HG03432 (cell line): ENCODE measurements around the gene TTLL7.
"Not testable (repeated sequence)": the region's sequence is repeated elsewhere in the genome, so short reads cannot be mapped to it uniquely, and the experiment has no call there.

ENCODE experiments used
- ATAC-seq: cut with Tn5 transposase; IDR thresholded peaks from one replicate; pipeline ENCODE4 v1.9.1; 2021; ENCODE audit warnings: mild to moderate bottlenecking, moderate library complexity; ENCODE audit not compliant: unreplicated experiment

Gene TTLL7

DNA sequence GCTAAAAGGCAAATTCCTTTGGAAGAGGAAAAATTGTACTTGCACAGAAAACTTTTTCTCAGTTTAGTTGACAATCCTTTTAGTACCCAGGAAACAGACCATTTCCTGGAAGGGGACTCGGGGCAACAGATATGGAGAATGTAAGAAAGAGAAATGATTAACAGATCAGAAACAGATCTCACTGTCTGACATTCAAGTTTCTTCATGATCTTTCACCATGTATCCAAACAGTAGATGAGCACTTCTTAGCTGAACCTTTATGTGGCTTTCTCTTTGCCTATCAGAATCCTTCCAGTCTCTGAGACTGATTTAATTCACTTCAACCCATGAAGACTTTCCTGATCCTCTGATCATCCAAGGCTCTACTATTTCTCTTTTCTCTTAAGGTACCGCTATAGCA is 2.7 kb downstream of the TTLL7 start:
- no peak for ATAC-seq

DNA sequence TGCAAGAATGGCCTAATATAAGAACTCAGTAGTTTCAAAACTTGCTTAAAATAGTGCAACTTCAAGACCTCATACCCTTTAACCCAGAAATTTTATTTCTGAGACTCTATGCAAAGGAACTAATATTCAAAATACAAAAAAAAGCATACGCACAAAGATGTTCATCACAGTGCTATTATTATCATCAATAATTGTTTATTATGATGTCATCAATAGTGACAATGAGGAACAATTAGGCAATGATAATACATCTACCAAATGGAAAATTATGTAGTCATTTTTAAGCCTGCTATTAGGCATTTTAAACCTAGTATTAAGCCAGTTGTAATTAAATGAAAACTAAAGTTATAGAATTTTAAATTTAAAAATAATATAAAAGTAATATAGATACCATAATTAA is 3.3 kb downstream of the TTLL7 start:
- no peak for ATAC-seq

- no peak for ATAC-seq
Measured at GRCh38 chr1:83994111-83994510, 4.8 kb downstream of the TTLL7 start.

- ATAC-seq, result no peak
Measured at GRCh38 chr1:83990734-83991133, 8.2 kb downstream of the TTLL7 start.

DNA sequence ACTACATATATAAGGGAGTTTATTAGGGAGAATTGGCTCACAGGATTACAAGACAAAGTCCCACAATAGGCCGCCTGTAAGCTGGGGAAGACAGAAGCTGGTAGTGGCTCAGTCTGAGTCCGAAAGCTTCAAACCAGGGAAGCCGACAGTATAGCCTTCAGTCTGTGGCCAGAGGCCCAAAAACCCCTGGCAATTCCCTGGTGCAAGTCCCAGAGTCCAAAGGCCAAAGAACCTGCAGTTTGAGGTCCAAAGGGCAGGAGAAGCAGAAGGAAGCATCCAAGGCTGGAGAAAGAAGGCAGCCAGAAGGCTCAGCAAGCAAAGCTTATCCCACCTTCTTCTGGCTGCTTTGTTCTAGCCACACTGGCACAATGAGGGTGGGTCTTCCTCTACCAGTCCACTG is 13.9 kb downstream of the TTLL7 start:
- no peak for ATAC-seq

- not testable (repeated sequence) for ATAC-seq
Measured at GRCh38 chr1:83983918-83984317, 15.0 kb downstream of the TTLL7 start.

- no peak for ATAC-seq
Measured at GRCh38 chr1:83978056-83978455, 20.9 kb downstream of the TTLL7 start.

DNA sequence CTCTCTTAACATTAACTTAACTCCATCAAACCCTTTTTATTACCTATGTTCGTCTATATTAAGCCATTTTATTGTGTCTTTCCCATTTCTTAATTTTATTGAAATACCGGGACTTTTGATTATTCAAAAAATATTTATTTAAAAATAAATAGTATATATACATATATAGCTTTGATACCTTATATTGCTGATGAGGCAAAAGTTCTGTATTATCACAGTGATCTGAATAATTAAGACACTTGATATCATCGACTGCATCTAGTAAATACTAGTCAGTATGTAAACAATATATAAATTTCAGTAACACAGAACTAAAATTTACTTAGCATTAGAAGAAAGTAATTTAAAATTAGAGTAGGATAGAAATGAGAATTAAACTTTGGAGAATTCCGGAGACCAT is 22.0 kb downstream of the TTLL7 start:
- ATAC-seq, result no peak

- no peak for ATAC-seq
Measured at GRCh38 chr1:83970802-83971201, 28.1 kb downstream of the TTLL7 start.

DNA sequence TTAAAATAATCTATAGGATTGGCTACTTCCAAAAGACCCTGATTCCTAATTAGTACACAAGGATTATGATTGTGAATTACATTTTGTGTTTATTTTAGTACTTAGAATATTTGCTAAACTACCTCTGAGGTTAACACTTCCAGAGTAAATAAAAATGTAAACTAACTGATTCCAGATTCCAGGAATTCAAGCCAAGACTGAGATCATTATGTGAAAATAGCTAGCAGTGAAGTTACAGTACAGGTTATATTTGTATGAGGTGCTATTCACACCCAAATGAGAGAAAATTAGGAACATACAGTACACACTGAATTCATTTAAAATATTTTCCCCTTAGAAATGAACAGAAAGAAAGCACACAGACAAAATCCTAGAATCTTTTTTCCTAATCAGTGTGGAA is 28.8 kb downstream of the TTLL7 start:
- ATAC-seq, result no peak

DNA sequence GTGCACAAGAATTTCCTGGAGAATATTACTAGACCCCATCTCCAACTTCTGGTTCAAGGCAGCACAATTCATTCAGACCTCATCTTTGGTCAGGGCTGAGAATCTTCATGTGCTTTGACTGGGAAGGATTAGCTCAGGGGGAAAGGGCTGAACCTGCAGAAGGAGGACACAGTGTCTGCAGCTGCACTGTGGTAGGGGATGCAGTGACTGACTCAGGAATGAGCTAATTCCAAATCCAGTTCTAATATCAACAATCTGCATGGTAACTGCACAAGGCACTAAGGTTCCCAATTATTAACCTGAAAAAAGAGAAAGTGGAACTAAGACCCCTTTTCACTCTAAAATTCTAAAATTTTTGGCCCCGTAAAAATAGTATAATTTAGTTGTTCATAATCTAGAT is 31.6 kb downstream of the TTLL7 start:
- ATAC-seq, result no peak

DNA sequence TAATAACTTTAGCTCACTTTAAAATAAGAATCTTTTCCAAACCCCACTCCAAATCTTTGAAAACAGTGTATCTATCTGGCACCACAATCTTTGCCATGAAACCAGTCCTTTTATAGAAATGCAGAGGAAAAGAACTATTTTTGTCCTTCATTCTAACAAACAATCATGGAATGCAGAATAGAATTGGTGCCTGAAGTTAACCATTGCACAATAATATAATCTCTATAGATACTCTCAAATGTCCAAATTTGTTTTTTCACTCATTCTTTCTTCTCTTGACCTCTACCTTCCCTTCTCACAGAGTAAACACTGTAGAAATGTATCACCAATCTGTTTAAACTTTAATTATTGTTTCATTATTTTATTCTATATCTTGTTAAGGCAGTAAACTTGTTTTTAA is 34.8 kb downstream of the TTLL7 start:
- no peak for ATAC-seq

- no peak for ATAC-seq
Measured at GRCh38 chr1:83961571-83962295, 37.2 kb downstream of the TTLL7 start.

DNA sequence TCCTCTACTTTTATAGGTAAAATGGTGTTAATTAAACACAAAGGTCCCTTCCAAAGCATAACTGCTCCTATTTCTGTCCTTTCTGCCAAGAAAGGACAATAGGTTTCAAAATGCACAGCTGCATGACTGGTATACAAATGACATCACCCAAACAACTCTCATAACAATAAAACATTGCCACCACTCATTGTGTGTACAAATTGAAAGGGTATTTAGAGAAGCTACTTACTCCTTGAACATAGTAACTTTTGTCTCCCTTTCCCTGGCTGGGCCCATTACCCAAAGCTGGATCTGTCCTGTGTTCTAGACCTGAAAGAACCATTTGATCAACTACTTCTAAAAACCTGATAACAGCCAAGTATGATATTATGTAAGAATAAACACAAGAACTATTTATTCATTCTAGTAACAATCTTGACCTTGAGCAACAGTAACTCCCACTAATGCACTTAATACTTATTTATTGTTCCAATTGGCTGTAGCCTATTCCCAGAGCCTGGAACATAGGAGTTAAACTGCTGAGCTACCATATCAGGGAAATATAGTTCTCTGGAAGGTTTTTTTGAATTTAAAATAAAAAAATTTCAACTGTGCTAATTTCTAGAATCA is 38.2 kb downstream of the TTLL7 start:
- ATAC-seq, result no peak

- ATAC-seq, result no peak
Measured at GRCh38 chr1:83959824-83960498, 39.0 kb downstream of the TTLL7 start.

- no peak for ATAC-seq
Measured at GRCh38 chr1:83958704-83959103, 40.2 kb downstream of the TTLL7 start.

DNA sequence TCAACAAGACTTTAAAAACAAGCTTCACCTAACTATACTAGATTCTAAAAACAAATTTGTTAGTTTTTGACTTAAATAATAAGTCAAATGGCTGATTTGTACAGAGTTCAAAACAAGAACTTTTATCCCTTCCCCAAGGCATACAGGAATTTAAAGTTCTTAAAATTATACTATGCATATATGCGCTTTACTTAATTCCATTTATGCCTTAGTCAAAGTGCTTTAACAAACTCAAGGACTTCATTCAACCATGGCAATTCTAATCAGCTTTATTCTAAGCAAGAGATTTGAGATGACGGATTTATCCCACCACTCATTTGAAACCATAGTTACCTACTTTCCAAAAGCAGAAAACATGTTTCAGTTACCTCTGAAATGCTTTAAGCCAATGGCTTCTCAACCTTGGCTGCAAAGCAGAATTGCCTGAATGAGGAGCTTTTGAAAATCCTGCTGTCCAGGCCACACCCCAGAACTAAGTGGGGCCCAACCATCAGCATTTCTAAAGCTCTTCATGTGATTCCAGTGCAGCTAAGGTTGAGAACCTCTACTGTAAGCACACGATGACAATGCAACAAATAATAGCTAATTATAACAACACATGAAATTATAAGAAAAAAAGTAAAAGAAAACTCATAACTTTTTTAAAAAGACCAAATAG is 44.6 kb downstream of the TTLL7 start:
- ATAC-seq, result no peak

GRCh38 chr1:83950106-83950661 is 48.7 kb downstream of the TTLL7 start:
- ATAC-seq, result no peak

GRCh38 chr1:83942914-83943313 is 56.0 kb downstream of the TTLL7 start:
- ATAC-seq, result no peak

GRCh38 chr1:83934550-83934949 is 64.4 kb downstream of the TTLL7 start:
- no peak for ATAC-seq

DNA sequence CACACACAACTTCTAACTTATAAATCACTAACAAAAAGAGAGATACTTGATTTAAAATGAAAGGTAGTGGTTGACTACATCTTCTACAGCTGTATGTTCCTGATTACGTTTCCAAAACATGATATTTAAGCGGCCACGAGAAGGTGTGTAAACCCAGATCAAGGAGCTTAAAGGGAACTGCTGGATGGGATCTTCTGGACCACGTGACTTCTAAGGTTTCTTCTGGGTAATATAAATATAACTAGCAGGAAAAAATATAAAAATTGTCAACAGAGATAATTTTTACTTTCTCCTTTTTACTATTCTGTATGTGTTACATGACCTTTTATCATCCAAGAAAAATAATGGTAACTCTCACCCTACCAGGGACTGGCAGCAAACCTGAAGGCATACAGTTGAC is 66.2 kb downstream of the TTLL7 start:
- ATAC-seq, result no peak
